WERI-Rb-1 (cell line): ENCODE data around the gene GALNS.

Experiments used
- DNase-seq: peaks from one replicate; pipeline ENCODE4 v3.0.0-alpha.2; 2020
- H3K27ac ChIP-seq: fragments of 250-450 bp; sonication (Bioruptor Pico); 2 replicates; pipeline ENCODE4 v1.5.1; 2020; ENCODE audit warnings: mild to moderate bottlenecking, moderate library complexity
- H3K27me3 ChIP-seq: fragments of 250-450 bp; sonication (Bioruptor Pico); 2 replicates; pipeline ENCODE4 v1.5.1; 2021; ENCODE audit warnings: mild to moderate bottlenecking, low read depth, moderate library complexity; ENCODE audit not compliant: insufficient read depth, severe bottlenecking
- H3K36me3 ChIP-seq: fragments of 250-450 bp; sonication (Bioruptor Pico); 2 replicates; pipeline ENCODE4 v1.5.1; 2020; ENCODE audit warnings: mild to moderate bottlenecking, moderate library complexity
- H3K4me3 ChIP-seq: 2 replicates; pipeline ENCODE4 v1.5.1; 2011; ENCODE audit warnings: low read depth, mild to moderate bottlenecking, control low read depth, low read length
- H3K9me3 ChIP-seq: fragments of 250-450 bp; sonication (Bioruptor Pico); 2 replicates; pipeline ENCODE4 v1.5.1; 2021; ENCODE audit warnings: mild to moderate bottlenecking, moderate library complexity; ENCODE audit not compliant: severe bottlenecking
- CTCF ChIP-seq: IDR thresholded peaks from 2 replicates; pipeline ENCODE4 v1.5.1; 2011; ENCODE audit warnings: low read depth, mild to moderate bottlenecking, control low read depth, inconsistent platforms, low read length

GALNS gene

GRCh38 chr16:88856828-88857727 lies at the start of gene GALNS, which contains the start of gene TRAPPC2L:
Gene GALNS, minus strand, starts transcription at chr16:88856947. Its CDS starts 70 bp downstream, at chr16:88856877.
Gene TRAPPC2L, plus strand, starts transcription at chr16:88857127. Its CDS starts 24 bp downstream, at chr16:88857151.
- Histone ChIP-seq H3K9me3 (no peaks in the 10 kb centered on the region), H3K36me3 (no peaks in the 10 kb centered on the region; the same call in 1 of the 2 replicates), H3K4me3 (peak within 1 kb of the TSS; percentile 84), H3K27me3 (no peaks in the 10 kb centered on the region), H3K27ac (peak within 1 kb of the TSS; percentile 74)
- peak; percentile 92 for DNase-seq
- no peak for TF ChIP-seq CTCF

GRCh38 chr16:88906020-88906419 lies 49.3 kb upstream of the GALNS start:
- Histone ChIP-seq H3K27me3 (no peaks in the 10 kb centered on the region), H3K4me3 (no peak overlapping the region), H3K36me3 (no peaks in the 10 kb centered on the region), H3K9me3 (no peaks in the 10 kb centered on the region), H3K27ac (no peak overlapping the region)
- no peak for DNase-seq
- no peak for TF ChIP-seq CTCF

- no peak for DNase-seq
- no peak for TF ChIP-seq CTCF
- H3K4me3 ChIP-seq, result no peak overlapping the region
- H3K9me3 ChIP-seq, result no peaks in the 10 kb centered on the region
- no peaks in the 10 kb centered on the region for H3K36me3 ChIP-seq
- no peaks in the 10 kb centered on the region for H3K27me3 ChIP-seq
- H3K27ac ChIP-seq, result no peak overlapping the region
These were observed 48.8 kb upstream of the GALNS start for GRCh38 chr16:88905563-88905962.

GRCh38 chr16:88904676-88905365 lies 48.1 kb upstream of the GALNS start:
- Histone ChIP-seq H3K27ac (no peak overlapping the region), H3K27me3 (no peaks in the 10 kb centered on the region), H3K9me3 (no peaks in the 10 kb centered on the region), H3K36me3 (no peaks in the 10 kb centered on the region), H3K4me3 (no peak overlapping the region)
- no peak for DNase-seq
- TF ChIP-seq CTCF, result no peak

- Histone ChIP-seq H3K36me3 (no peaks in the 10 kb centered on the region), H3K27ac (no peak overlapping the region), H3K4me3 (no peak overlapping the region), H3K27me3 (no peaks in the 10 kb centered on the region), H3K9me3 (no peaks in the 10 kb centered on the region)
- no peak for DNase-seq
- no peak for TF ChIP-seq CTCF
These were observed 46.5 kb upstream of the GALNS start for GRCh38 chr16:88903267-88903666.
